Bronchial epithelial cell (primary cell): ENCODE results near the gene DUSP1. TPM values are rescaled to one million over a fixed set of nuclear protein-coding genes. Genes with fewer than 3 reads are reported as not detected.
"Not testable (repeated sequence)": the region's sequence is repeated elsewhere in the genome, so short reads cannot be mapped to it uniquely, and the experiment has no call there.

Experiments used
- DNase-seq: peaks from one replicate; pipeline ENCODE4 v3.0.0-alpha.2; 2010; ENCODE audit warnings: low read depth
- FAIRE-seq: peaks from 2 replicates; lab custom pipeline; 2011; peaks lifted over from hg19 to GRCh38; lab: Jason Lieb, UNC
- H3K27me3 ChIP-seq: 2 replicates; pipeline ENCODE4 v1.5.1; 2011; ENCODE audit warnings: low read length; ENCODE audit not compliant: control insufficient read depth, insufficient read depth
- H3K36me3 ChIP-seq: 2 replicates; pipeline ENCODE4 v1.5.1; 2011; ENCODE audit warnings: low read length; ENCODE audit not compliant: control insufficient read depth, insufficient read depth
- H3K4me3 ChIP-seq: 2 replicates; pipeline ENCODE4 v1.5.1; 2011; ENCODE audit warnings: mild to moderate bottlenecking, low read depth, low read length, control low read depth
- total RNA-seq: library from RNA; depleted of rRNA; stranded (reverse); fragments of >200 nt; gene quantifications from 2 replicates; pipeline ENCODE4 v1.2.1, GENCODE V29; 2014
- TF ChIP-seq, protein P1 (sequence below): IDR thresholded peaks from 2 replicates; pipeline ENCODE4 v1.5.1; 2011; ENCODE audit warnings: mild to moderate bottlenecking, moderate library complexity, low read length, control low read depth, inconsistent platforms; ENCODE audit not compliant: insufficient read depth, severe bottlenecking

The DUSP1 gene
- total RNA-seq, 1 donor from 2014 or later = 114 TPM

DNA sequence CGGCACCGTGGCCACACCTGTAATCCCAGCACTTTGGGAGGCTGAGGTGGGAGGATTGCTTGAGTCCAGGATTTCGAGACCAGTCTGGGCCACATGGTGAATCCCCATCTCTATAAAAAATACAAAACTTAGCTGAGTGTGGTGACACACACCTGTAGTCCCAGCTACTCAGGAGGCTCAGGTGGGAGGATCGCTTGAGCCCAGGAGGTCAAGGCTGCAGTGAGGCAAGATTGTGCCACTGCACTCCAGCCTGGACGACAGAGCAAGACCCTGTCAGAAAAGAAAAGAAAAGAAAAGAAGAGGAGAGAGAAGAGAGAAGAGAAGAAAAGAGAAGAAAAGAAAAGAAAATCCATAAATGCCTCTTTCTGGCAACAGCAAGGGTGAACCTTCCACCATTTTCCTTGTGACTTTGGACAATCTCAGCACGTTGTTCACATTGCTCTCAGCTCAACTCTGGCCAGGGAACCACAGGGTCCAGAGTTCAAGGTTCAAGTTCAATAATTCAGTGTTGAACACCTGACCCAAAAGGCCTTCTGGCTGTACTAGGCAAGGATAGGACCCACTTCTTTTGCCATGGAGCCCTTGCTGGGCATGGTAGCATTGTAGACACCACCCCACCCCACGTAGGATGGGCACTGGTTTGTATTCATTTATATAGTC is 14.6 kb upstream of the DUSP1 start:
- TF ChIP-seq, protein P1, sequence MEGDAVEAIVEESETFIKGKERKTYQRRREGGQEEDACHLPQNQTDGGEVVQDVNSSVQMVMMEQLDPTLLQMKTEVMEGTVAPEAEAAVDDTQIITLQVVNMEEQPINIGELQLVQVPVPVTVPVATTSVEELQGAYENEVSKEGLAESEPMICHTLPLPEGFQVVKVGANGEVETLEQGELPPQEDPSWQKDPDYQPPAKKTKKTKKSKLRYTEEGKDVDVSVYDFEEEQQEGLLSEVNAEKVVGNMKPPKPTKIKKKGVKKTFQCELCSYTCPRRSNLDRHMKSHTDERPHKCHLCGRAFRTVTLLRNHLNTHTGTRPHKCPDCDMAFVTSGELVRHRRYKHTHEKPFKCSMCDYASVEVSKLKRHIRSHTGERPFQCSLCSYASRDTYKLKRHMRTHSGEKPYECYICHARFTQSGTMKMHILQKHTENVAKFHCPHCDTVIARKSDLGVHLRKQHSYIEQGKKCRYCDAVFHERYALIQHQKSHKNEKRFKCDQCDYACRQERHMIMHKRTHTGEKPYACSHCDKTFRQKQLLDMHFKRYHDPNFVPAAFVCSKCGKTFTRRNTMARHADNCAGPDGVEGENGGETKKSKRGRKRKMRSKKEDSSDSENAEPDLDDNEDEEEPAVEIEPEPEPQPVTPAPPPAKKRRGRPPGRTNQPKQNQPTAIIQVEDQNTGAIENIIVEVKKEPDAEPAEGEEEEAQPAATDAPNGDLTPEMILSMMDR = no peak
- DNase-seq = no peak

DNA sequence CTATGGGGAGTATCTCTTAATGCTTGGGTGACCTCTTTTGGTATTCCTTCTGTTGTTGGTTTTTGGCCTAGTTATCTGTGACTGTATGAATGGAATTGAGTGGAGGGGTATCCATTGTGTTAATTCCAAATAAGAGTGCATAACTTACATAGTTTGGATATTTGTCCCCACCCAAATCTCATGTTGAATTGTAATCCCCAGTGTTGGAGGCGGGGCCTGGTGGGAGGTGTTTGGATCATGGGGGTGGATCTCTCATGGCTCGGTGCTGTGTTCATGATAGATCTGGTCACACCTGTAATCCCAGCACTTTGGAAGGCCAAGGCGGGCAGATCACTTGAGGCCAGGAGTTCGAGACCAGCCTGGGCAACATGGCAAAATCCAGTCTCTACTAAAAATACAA is 13.2 kb upstream of the DUSP1 start:
- not testable (repeated sequence) for H3K27me3 ChIP-seq, FAIRE-seq, H3K36me3 ChIP-seq, DNase-seq, H3K4me3 ChIP-seq

More for the DNA sequence above, 14.6 kb upstream of the DUSP1 start:
- Histone ChIP-seq H3K36me3 (no peaks in the 10 kb centered on the region), H3K4me3 (no peak overlapping the region), H3K27me3 (no peaks in the 10 kb centered on the region)
- no peak for FAIRE-seq

DNA sequence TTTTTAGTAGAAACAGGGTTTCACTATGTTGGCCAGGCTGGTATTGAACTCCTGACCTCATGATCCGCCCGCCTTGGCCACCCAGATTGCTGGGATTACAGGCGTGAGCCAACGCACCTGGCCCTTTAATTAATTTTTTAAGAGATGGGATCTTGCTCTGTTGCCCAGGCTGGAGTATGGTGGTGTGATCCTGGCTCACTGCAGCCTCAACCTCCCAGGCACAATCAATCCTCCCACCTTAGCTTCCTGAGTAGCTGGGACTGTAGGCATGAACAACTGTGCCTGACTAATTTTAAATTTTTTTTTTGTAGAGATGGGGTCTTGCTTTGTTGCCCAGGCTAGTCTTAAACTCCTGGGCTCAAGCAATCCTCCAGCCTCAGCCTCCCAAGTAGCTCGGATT is 12.3 kb upstream of the DUSP1 start:
- FAIRE-seq, H3K4me3 ChIP-seq, H3K27me3 ChIP-seq, H3K36me3 ChIP-seq, DNase-seq: not testable (repeated sequence)

DNA sequence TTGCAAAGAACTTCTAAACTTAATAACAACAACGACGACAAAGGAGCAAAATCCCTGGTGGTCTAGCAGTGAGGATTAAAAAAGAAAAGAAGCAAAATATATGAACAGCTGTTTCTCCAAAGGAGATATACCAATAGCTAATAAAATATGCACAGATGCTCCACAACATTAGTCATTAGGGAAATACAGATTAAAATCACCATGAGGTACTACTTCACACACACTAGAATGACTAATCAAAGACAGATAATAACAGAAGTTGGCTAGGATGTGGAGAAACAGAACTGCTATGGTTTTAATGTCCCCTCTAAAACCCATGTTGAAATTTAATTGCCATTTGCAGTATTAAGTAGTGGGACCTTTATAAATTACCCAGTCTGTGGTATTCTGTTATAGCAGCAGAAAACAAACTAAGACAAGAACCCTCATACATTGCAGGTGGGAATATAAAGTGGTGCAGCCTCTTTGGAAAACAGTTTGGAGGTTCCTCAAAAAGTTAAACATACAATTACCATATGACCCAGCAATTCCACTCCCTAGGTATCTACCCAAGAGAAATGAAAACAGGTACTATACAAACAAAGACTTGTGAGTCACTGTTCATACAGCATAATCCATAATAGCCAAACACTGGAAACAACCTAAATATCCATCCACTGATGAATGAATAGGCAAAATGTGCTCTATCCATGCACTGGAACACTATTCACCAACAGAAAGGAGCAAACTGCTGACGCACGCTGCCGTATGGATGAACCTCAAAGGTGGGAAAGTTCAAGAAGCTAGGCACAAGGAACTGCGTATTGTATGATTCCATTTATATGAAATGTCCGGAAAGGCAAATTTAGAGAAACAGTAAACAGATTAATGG is 11.4 kb upstream of the DUSP1 start:
- FAIRE-seq (no peak), DNase-seq (peak; percentile 88)
- TF ChIP-seq, protein P1 = no peak
- no peaks in the 10 kb centered on the region for H3K27me3 ChIP-seq
- no peak overlapping the region for H3K4me3 ChIP-seq
- H3K36me3 ChIP-seq = no peaks in the 10 kb centered on the region

DNA sequence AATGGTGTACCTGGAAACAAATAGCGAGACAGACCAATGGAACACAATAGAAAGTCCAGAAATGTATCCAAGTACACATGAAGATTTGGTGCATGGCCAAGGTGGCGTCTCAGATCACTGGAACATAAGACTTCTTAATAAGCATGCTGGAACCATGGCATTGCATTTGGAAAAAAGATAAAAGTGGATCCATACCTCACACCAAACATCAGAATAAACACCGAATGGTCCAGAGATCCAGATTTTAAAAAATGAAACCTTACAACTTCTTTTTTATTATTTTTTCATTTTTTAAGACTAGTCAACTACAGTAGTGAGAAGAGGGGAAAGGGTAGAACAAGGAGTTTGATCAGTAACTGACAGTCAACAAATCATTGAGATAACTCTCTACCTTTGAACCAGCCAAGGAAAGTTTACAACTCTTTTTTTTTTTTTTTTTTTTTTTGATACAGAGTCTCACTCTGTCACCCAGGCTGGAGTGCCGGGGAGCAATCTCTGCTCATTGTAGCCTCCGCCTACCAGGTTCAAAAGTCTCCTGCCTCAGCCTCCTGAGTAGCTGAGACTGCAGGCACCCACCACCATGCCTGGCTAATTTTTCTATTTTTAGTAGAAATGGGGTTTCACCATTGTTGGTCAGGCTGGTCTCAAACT is 8.8 kb upstream of the DUSP1 start:
- no peak for DNase-seq
- no peaks in the 10 kb centered on the region for H3K36me3 ChIP-seq
- no peaks in the 10 kb centered on the region for H3K27me3 ChIP-seq
- no peak overlapping the region for H3K4me3 ChIP-seq
- no peak for FAIRE-seq
- TF ChIP-seq, protein P1 = no peak

DNA sequence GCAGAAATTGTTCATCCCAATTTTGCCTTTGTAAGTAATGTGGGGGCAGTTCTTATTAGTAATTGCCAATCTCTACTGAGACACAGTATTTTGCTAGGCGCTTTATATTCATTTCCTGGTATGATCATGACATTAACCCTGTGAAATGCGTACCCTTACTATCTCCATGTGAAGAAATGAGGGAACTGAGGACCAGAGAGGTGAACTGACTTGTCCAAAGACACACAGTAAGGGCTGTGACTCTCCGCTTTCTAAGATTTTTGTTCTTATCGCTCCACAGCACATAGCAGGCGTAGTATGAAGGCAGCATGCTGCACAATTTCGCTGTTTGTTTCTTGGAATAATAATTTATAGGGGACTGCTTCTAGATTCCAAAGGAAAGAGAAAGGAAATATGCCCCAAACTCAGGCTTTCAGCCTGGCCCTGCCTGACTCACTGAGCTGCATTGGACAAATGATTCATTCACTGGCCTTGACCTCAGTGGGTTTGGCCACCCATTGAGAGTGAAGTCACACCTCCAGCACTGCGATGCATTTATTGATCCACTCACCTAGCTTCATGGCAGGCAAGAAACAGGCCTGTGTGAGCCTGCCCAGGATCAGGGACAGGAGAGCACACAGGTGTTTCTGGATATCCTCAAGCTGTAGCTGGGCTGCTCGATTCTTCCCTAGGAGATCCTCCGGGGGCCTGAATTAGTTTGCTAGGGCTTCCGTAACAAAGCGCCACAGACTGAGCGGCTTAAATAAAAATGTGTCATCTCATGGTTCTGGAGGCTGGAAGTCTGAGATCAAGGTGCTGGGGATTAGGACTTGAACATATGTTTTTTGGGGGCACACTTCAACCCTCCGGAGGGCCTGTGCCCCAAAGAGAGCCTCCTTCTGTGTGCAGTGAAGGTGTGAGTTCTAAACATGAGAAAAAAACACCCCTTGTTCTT is 7.2 kb upstream of the DUSP1 start:
- DNase-seq (peak; percentile 97), FAIRE-seq (peak; percentile 66)
- Histone ChIP-seq H3K27me3 (no peaks in the 10 kb centered on the region), H3K36me3 (no peaks in the 10 kb centered on the region), H3K4me3 (no peak overlapping the region)
- TF ChIP-seq, protein P1 = no peak
